Peyer's patch (tissue), 4 donors: ENCODE measurements around the gene ARCN1.

Experiments used
- CTCF ChIP-seq, 6 experiments: fragments of 450-650 bp in 4 of 6; fragments of 200-600 bp in 2 of 6; sonication (generic) in 1 of 6; IDR thresholded peaks; one replicate each; pipeline ENCODE4 v1.5.1; 2017 to 2019; ENCODE audit warnings: antibody characterized with exemption in 6 of 6, mild to moderate bottlenecking in 3 of 6, moderate library complexity in 1 of 6
- POLR2A ChIP-seq, 2 donors: fragments of 450-650 bp; IDR thresholded peaks; one replicate each; pipeline ENCODE4 v1.5.1; 2017; ENCODE audit warnings: antibody characterized with exemption in 2 of 2, mild to moderate bottlenecking in 2 of 2, moderate library complexity in 2 of 2

- TF ChIP-seq CTCF (IDR thresholded peaks at IDR 0.05) = no peak
- no peak for TF ChIP-seq POLR2A (IDR thresholded peaks at IDR 0.05)
Observed at GRCh38 chr11:118651820-118652219, 79.6 kb downstream of the ARCN1 start.
